ENCODE measurements around the gene IDUA.

IDUA gene

GRCh38 chr4:956531-957230 lies 30.2 kb upstream of the IDUA start:
- no peak for DNase-seq (ENCODE audit: low spot score)

- DNase-seq (ENCODE audit: low spot score): no peak
Observed at GRCh38 chr4:957231-957580, 29.6 kb upstream of the IDUA start.

- DNase-seq (ENCODE audit: low spot score): no peak
Observed at GRCh38 chr4:957581-958313, 29.1 kb upstream of the IDUA start.

- DNase-seq (ENCODE audit: low spot score): no peak
Observed at GRCh38 chr4:958314-958665, 28.6 kb upstream of the IDUA start.

GRCh38 chr4:958696-959337 lies 28.0 kb upstream of the IDUA start:
- DNase-seq (ENCODE audit: low spot score): no peak

GRCh38 chr4:959338-960139 lies 27.3 kb upstream of the IDUA start:
- DNase-seq (ENCODE audit: low spot score): no peak

GRCh38 chr4:960140-960635 lies 26.7 kb upstream of the IDUA start:
- no peak for DNase-seq (ENCODE audit: low spot score)

- DNase-seq (ENCODE audit: low spot score): no peak
Observed at GRCh38 chr4:960636-961350, 26.1 kb upstream of the IDUA start.

GRCh38 chr4:961351-962230 lies 25.3 kb upstream of the IDUA start:
- no peak for DNase-seq (ENCODE audit: low spot score)

GRCh38 chr4:962231-963208 lies 24.3 kb upstream of the IDUA start:
- DNase-seq (ENCODE audit: low spot score): no peak

GRCh38 chr4:963276-964225 lies 23.3 kb upstream of the IDUA start:
- DNase-seq (ENCODE audit: low spot score): no peak

- DNase-seq (ENCODE audit: low spot score): no peak
Observed at GRCh38 chr4:964346-965025, 22.4 kb upstream of the IDUA start.

- no peak for DNase-seq (ENCODE audit: low spot score)
Observed at GRCh38 chr4:965048-965765, 21.6 kb upstream of the IDUA start.

- DNase-seq (ENCODE audit: low spot score): no peak
Observed at GRCh38 chr4:965766-966134, 21.1 kb upstream of the IDUA start.

GRCh38 chr4:966266-967112 lies 20.4 kb upstream of the IDUA start:
- no peak for DNase-seq (ENCODE audit: low spot score)
